Stimulated activated memory B cell treated with anti-CD40 and anti-IgM and Interleukin-4, amounts not matched to agents 10 μg/mL and 1 μg/mL and 100 μg/mL, for 72 hours (primary cell): ENCODE data around the gene ATG4C.
"Not testable (repeated sequence)": the region's sequence is repeated elsewhere in the genome, so short reads cannot be mapped to it uniquely, and the experiment has no call there.

Experiments
- ATAC-seq: fragments of 150-1000 bp; cut with Tn5 transposase; 2 replicates; pipeline ENCODE4 v1.10.0; 2021
- H3K27ac Mint-ChIP-seq: one replicate; pipeline ENCODE4 v1.8.0; 2022; ENCODE audit warnings: mild to moderate bottlenecking, mixed read lengths
- H3K27me3 Mint-ChIP-seq: one replicate; pipeline ENCODE4 v1.8.0; 2022; ENCODE audit warnings: mixed read lengths
- H3K36me3 Mint-ChIP-seq: one replicate; pipeline ENCODE4 v1.8.0; 2022; ENCODE audit warnings: mixed read lengths
- H3K4me1 Mint-ChIP-seq: one replicate; pipeline ENCODE4 v1.8.0; 2022; ENCODE audit warnings: mixed read lengths
- H3K4me3 Mint-ChIP-seq: one replicate; pipeline ENCODE4 v1.8.0; 2022; ENCODE audit warnings: mild to moderate bottlenecking, moderate library complexity, mixed read lengths
- H3K9me3 Mint-ChIP-seq: one replicate; pipeline ENCODE4 v1.8.0; 2022; ENCODE audit warnings: mixed read lengths

ATG4C gene

GRCh38 chr1:62800825-62801306 lies 16.9 kb downstream of the ATG4C start:
- peak; percentile 100 for ATAC-seq
- peak overlapping the region; percentile 61 for H3K4me3 Mint-ChIP-seq
- H3K36me3 Mint-ChIP-seq, result peaks cover 11% of the 10 kb centered on the region
- H3K9me3 Mint-ChIP-seq, result peaks cover 4% of the 10 kb centered on the region
- H3K27me3 Mint-ChIP-seq, result no peaks in the 10 kb centered on the region
- peak overlapping the region; percentile 84 for H3K27ac Mint-ChIP-seq
- peaks cover 44% of the 10 kb centered on the region for H3K4me1 Mint-ChIP-seq

DNA sequence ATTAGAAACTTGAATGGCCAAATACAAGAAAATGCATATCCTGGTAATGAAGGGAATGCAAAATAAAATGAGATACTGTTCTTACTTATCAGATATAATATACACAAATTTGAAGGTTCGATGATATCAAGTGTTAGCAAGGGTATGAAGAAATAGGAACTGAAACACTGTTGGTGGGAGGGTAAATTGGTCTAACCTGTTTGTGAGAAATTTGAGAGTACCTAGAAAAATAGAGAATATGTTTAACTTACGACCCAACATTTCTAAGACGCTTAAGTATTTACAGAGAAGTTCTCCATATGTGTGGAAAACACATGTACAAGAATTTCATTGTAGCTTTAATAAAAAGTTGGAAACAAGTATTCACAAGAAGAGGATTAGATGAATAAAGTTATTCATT lies 25.9 kb downstream of the ATG4C start:
- peak overlapping the region; percentile 48 for H3K4me3 Mint-ChIP-seq
- no peaks in the 10 kb centered on the region for H3K27me3 Mint-ChIP-seq
- peaks cover 46% of the 10 kb centered on the region for H3K4me1 Mint-ChIP-seq
- peak; percentile 75 for ATAC-seq
- no peaks in the 10 kb centered on the region for H3K9me3 Mint-ChIP-seq
- H3K27ac Mint-ChIP-seq, result peak overlapping the region; percentile 83
- H3K36me3 Mint-ChIP-seq, result peaks cover 51% of the 10 kb centered on the region

DNA sequence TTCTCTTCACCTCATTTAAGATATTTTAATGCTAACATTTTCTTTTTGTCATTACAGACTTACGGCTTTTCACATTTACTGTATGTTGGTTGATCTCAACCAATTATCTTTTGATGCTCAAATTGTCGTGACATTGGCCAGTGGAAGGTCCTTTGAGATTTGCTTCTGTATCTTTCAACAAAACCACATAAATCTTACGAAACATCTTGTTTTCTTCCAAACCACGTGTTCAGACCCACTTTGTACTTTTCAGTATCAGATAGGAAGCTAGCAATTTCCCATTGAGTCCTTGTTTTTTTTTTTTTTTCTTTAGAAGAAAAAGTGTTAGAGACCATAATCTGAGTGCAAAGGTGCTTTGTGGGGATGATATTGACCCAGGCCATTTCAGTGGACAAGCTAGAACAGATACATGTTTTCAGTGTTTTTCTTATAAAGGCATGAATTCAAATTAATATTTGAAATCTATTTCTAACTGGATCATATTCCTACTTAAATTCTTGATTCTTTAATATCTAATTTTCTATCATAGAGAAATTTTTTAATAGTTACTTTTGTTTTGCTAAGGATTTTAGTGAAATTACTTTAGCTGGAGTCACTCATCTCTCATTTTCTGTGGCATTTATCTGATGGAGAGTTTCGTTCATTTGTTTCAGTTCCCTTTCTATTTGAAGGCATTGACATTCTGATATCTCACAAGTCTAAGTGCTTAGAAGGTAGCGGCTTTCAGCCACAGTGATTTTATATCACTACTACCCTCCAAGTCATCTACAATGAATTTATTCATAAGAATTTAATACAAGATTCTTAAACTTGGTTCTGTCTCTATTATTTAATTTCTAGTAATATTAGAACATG lies 26.7 kb downstream of the ATG4C start:
- peak; percentile 90 for ATAC-seq
- Mint-ChIP-seq H3K9me3 (no peaks in the 10 kb centered on the region), H3K27me3 (no peaks in the 10 kb centered on the region), H3K36me3 (peaks cover 54% of the 10 kb centered on the region), H3K4me1 (peaks cover 46% of the 10 kb centered on the region), H3K27ac (peak overlapping the region; percentile 83), H3K4me3 (peak overlapping the region; percentile 62)

- no peaks in the 10 kb centered on the region for H3K4me1 Mint-ChIP-seq
- H3K36me3 Mint-ChIP-seq, result peaks cover 75% of the 10 kb centered on the region
- no peak overlapping the region for H3K4me3 Mint-ChIP-seq
- no peaks in the 10 kb centered on the region for H3K27me3 Mint-ChIP-seq
- no peak overlapping the region for H3K27ac Mint-ChIP-seq
- H3K9me3 Mint-ChIP-seq, result peaks cover 2% of the 10 kb centered on the region
- ATAC-seq, result no peak
Measured at GRCh38 chr1:62823556-62823955, 39.6 kb downstream of the ATG4C start.

- no peak for ATAC-seq
- Mint-ChIP-seq H3K4me3 (no peak overlapping the region), H3K27ac (no peak overlapping the region), H3K27me3 (no peaks in the 10 kb centered on the region), H3K9me3 (peaks cover 2% of the 10 kb centered on the region), H3K36me3 (peaks cover 76% of the 10 kb centered on the region), H3K4me1 (no peaks in the 10 kb centered on the region)
Measured at GRCh38 chr1:62826901-62827300, 43.0 kb downstream of the ATG4C start.

DNA sequence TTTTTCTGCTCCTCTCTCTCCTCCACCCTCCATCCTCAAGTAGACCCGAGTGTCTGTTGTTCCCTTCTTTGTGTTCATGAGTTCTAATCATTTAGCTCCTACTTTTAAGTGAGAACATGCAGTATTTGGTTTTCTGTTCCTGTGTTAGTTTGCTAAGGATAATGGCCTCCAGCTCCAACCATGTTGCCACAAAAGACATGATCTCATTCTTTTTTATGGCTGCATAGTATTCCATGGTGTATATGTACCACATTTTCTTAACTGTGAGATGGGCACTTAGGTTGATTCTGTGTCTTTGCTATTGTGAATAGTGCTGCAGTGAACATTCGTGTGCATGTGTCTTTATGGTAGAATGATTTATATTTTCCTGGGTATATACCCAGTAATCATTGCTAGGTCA lies 43.9 kb downstream of the ATG4C start:
- H3K27me3 Mint-ChIP-seq, ATAC-seq, H3K4me3 Mint-ChIP-seq, H3K4me1 Mint-ChIP-seq, H3K27ac Mint-ChIP-seq, H3K9me3 Mint-ChIP-seq: not testable (repeated sequence)
- H3K36me3 Mint-ChIP-seq, result peaks cover 74% of the 10 kb centered on the region

DNA sequence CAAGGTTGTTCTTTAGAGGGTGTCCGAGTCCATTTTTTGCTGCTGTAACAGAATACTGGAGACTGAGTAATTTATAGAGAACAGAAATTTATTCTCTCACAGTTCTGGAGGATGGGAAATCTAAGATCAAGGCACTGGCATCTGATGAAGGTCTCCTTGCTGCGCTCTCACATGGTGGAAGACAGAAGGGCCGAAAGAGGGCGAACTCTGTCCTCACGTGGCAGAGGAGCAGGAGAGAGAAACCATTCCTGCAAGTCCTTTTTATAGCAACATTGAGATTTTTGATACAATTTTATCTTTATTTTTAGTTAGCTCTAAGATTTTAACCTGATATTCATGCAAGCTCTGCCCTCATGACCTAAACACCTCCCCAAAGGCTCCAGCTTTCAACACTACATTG lies 48.3 kb downstream of the ATG4C start:
- no peaks in the 10 kb centered on the region for H3K27me3 Mint-ChIP-seq
- H3K4me3 Mint-ChIP-seq, result no peak overlapping the region
- H3K36me3 Mint-ChIP-seq, result peaks cover 43% of the 10 kb centered on the region
- ATAC-seq, result no peak
- H3K9me3 Mint-ChIP-seq, result peaks cover 2% of the 10 kb centered on the region
- H3K4me1 Mint-ChIP-seq, result peaks cover 4% of the 10 kb centered on the region
- no peak overlapping the region for H3K27ac Mint-ChIP-seq

DNA sequence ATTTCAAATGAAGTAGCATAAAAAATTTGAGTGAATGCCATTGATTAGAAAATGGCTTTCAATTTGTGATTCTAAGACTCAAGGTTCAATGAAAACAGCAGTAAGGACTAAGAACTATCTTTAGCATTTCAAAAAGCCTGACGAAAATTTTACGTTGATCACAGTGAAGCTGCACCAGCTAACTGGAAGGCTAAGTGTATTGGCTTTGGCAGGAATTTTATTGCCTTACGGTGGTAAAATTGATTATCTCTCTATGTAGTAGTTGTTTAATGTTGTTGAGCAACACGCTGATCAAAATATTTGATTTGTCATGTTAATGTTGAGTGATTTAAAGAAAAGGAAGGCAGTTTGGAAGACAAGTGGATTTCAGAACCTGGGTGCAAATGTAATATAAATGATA lies 49.6 kb downstream of the ATG4C start:
- Mint-ChIP-seq H3K36me3 (peaks cover 35% of the 10 kb centered on the region), H3K27ac (no peak overlapping the region), H3K4me3 (no peak overlapping the region), H3K27me3 (no peaks in the 10 kb centered on the region), H3K9me3 (no peaks in the 10 kb centered on the region), H3K4me1 (peaks cover 5% of the 10 kb centered on the region)
- no peak for ATAC-seq

DNA sequence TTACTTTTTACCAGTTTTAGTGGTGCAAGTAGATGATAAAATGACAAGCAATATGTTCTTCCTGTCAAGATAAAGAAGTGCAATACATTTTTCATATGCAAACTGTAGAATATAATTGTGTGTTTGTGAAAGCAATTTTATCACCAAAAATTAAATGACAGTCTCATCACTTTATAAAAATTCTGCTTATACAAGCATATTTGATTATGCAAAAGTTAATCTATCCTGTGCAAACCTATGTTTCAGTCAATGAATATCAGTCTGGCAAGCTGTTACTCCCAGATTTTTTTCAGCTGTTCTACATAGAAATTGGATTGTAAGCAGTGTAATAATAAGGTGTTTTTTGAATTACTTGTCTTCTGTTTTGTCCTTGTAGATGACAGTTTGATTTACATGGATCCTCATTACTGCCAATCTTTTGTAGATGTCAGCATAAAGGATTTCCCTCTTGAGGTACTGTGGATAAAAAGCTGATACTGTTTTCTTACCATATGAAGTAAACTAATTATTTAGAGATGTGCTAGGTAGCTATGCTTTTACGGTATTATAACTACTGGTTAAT lies 50.5 kb downstream of the ATG4C start:
- H3K4me3 Mint-ChIP-seq, result no peak overlapping the region
- H3K36me3 Mint-ChIP-seq, result peaks cover 29% of the 10 kb centered on the region
- H3K9me3 Mint-ChIP-seq, result no peaks in the 10 kb centered on the region
- ATAC-seq, result no peak
- H3K4me1 Mint-ChIP-seq, result peaks cover 5% of the 10 kb centered on the region
- H3K27me3 Mint-ChIP-seq, result no peaks in the 10 kb centered on the region
- H3K27ac Mint-ChIP-seq, result no peak overlapping the region

DNA sequence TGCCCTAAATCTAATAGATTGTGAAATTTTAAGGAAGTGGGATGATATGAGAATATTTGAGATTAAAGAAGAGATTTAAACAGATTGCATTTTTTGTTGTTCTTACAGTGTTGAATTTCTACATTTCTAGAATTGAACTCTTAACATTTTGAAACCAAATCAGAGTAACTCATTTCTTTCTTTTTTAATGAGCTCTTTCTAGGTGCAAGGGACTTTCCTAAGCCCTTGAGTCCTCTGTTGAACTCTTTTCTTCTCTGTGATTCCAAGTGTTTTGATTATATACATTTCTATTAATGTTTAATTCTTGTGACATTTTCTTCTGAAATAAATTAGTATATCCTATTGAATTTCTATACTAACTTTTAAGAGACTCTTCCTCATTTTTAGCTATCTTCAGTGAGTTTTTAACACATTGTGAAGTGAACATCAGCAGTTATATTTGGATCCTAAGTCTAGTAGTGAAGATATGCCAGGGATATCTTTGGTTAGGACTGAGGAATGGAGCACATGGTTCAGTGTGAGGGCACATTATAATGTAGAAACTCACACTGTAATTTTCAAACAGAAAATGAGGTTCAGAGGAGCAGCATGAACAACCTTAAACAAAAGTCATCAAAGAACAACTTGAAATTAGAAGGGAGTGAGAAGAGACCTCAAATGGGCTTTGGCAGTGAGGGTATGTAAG lies 53.1 kb downstream of the ATG4C start:
- Mint-ChIP-seq H3K9me3 (no peaks in the 10 kb centered on the region), H3K36me3 (peaks cover 14% of the 10 kb centered on the region), H3K4me1 (peaks cover 5% of the 10 kb centered on the region), H3K27me3 (no peaks in the 10 kb centered on the region), H3K27ac (peak overlapping the region; percentile 48), H3K4me3 (no peak overlapping the region)
- no peak for ATAC-seq

DNA sequence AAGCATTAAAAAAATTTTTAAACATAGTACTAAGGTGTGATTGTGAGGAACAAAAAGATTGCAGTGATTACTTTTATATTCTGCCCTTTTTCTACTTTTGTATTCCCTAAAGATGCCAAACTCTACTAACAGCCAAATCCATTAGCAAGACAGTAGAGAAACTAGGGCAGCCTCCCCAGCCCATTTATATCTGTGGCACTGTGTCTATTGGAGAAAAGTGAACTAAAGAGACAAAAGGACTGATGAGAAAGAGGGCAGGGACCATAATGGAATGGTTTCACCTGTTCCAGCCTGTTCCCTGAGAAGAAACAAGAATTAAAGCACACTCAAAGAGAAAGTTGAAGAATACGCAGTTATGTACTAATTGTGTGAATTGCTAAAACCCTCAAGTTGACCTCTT lies 56.6 kb downstream of the ATG4C start:
- Mint-ChIP-seq H3K9me3 (no peaks in the 10 kb centered on the region), H3K27ac (no peak overlapping the region), H3K27me3 (no peaks in the 10 kb centered on the region), H3K4me1 (peaks cover 5% of the 10 kb centered on the region), H3K36me3 (peaks cover 15% of the 10 kb centered on the region), H3K4me3 (no peak overlapping the region)
- no peak for ATAC-seq

- peaks cover 5% of the 10 kb centered on the region for H3K4me1 Mint-ChIP-seq
- no peaks in the 10 kb centered on the region for H3K9me3 Mint-ChIP-seq
- H3K27me3 Mint-ChIP-seq, result no peaks in the 10 kb centered on the region
- no peak overlapping the region for H3K27ac Mint-ChIP-seq
- peaks cover 15% of the 10 kb centered on the region for H3K36me3 Mint-ChIP-seq
- no peak for ATAC-seq
- H3K4me3 Mint-ChIP-seq, result no peak overlapping the region
Measured at GRCh38 chr1:62841587-62842169, 57.7 kb downstream of the ATG4C start.

GRCh38 chr1:62844030-62844429 lies 60.1 kb downstream of the ATG4C start:
- Mint-ChIP-seq H3K9me3 (no peaks in the 10 kb centered on the region), H3K27me3 (no peaks in the 10 kb centered on the region), H3K4me3 (no peak overlapping the region), H3K4me1 (no peaks in the 10 kb centered on the region), H3K27ac (no peak overlapping the region), H3K36me3 (peaks cover 8% of the 10 kb centered on the region)
- ATAC-seq, result no peak

DNA sequence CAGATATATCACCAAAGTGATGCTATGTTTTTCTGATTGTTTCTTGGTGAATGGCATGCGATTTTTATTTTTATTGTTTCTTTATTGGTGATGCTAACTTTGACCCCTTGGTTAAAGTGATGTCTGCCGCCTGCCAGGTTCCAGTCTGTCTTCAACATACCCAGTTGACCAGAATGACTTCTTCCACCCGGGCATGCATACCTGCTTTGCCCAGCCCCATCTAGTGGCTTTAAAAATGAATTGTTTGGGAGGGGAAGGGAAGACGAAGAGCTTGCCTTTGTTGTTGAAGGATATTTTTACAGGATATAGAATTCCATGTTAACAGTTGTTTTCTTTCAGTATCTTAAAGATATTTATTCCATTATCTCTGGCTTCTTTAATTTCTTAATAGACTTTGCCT lies 65.1 kb downstream of the ATG4C start:
- no peaks in the 10 kb centered on the region for H3K27me3 Mint-ChIP-seq
- H3K4me3 Mint-ChIP-seq, result no peak overlapping the region
- no peak overlapping the region for H3K27ac Mint-ChIP-seq
- peaks cover 33% of the 10 kb centered on the region for H3K36me3 Mint-ChIP-seq
- H3K9me3 Mint-ChIP-seq, result no peaks in the 10 kb centered on the region
- no peaks in the 10 kb centered on the region for H3K4me1 Mint-ChIP-seq
- no peak for ATAC-seq

- Mint-ChIP-seq H3K4me1 (no peaks in the 10 kb centered on the region), H3K27ac (peak overlapping the region; percentile 41), H3K4me3 (no peak overlapping the region), H3K36me3 (peaks cover 48% of the 10 kb centered on the region), H3K9me3 (no peaks in the 10 kb centered on the region), H3K27me3 (no peaks in the 10 kb centered on the region)
- ATAC-seq, result no peak
Measured at GRCh38 chr1:62852253-62852652, 68.3 kb downstream of the ATG4C start.
